ENCODE data around the gene PRPSAP2. TPM values are rescaled to one million over a fixed set of nuclear protein-coding genes. Genes with fewer than 3 reads are reported as not detected.

Gene PRPSAP2
- total and polyA plus RNA-seq, 2 donors from 2014 or later: 30.6 to 32.0 TPM

DNA sequence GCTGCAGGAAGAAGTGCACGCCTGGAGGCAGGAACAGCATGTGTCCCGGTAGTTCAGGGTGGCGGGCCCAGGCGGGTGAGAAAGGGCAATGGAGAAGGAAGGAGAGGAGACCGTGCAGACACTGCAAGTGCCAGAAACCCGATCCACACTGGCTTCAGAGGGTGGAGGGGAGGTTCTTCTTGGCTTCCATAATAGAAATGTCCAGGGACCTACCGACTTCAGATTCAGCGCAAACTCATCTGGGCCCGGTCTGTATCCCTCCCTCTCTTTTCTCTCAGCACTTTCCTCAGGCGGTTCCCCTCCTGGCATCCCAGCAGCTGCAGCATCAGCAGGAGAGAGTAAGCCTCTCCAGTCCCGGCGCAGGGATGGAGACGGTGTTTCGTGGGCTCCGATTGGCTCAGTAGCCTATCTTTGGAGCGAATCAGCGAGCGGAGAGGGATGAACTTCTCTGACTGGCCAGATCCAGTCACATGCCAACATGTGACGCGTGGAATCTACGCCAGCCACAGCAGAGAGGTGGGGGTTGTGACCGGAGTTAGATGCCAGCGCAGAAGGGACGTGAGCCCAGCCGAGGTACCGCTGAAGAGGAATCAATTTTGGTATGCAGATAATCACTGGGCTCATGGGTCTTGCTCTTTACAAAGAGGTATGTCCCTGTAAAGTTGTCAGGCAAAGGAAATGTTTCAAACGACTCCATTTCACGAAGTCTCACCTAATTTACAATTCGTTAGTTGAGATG, 1.9 kb upstream of the PRPSAP2 start:
- Histone ChIP-seq H3K27ac (ENCODE audit: low read depth in 2 of 2, low read length in 2 of 2) (peak overlapping the region; percentile 59 to 79), H3K4me1 (ENCODE audit: control insufficient read depth in 2 of 3, insufficient read depth in 2 of 3, low read depth in 1 of 3, low read length in 3 of 3) (peaks cover 0 to 6% (median 0%) of the 10 kb centered on the region in 3 donors), H3K9me3 (ENCODE audit: control insufficient read depth in 2 of 3, insufficient read depth in 1 of 3, low read length in 3 of 3) (no peaks in the 10 kb centered on the region), H3K36me3 (ENCODE audit: control insufficient read depth in 2 of 3, insufficient read depth in 3 of 3, low read length in 3 of 3) (no peaks in the 10 kb centered on the region), H3K27me3 (ENCODE audit: control insufficient read depth, insufficient read depth, low read length) (no peaks in the 10 kb centered on the region), H3K9ac (ENCODE audit: low read length in 3 of 3) (peak overlapping the region; percentile 60 to 84 (median 63)), H3K4me3 (ENCODE audit: low read length in 3 of 3) (peak overlapping the region; percentile 75 to 94 (median 87))
- DNase-seq (peak; percentile 95 to 98 (median 96)), FAIRE-seq (peak; percentile 96)
- intact Hi-C loops (cut with DNase I): no loop called here
- TF ChIP-seq, protein P1, sequence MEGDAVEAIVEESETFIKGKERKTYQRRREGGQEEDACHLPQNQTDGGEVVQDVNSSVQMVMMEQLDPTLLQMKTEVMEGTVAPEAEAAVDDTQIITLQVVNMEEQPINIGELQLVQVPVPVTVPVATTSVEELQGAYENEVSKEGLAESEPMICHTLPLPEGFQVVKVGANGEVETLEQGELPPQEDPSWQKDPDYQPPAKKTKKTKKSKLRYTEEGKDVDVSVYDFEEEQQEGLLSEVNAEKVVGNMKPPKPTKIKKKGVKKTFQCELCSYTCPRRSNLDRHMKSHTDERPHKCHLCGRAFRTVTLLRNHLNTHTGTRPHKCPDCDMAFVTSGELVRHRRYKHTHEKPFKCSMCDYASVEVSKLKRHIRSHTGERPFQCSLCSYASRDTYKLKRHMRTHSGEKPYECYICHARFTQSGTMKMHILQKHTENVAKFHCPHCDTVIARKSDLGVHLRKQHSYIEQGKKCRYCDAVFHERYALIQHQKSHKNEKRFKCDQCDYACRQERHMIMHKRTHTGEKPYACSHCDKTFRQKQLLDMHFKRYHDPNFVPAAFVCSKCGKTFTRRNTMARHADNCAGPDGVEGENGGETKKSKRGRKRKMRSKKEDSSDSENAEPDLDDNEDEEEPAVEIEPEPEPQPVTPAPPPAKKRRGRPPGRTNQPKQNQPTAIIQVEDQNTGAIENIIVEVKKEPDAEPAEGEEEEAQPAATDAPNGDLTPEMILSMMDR (IDR thresholded peaks at IDR 0.05; ENCODE audit: borderline replicate concordance, extremely low read depth, insufficient read depth): no peak

DNA sequence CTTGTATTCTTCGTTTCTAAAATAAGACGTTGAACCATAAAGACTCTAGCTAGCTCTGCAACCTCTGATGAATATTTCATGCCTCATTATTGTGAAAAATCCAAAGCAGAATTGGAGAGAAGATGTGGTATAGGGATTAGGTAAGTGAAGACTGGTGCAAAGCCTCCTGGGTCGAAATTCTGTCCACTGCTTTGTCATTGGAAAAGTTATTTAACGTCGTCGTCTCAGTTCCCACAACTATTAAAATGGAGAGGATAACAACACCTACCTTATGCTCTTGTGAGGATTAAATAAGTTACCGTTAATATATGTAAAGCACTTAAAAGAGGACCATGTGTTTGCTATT, 1.4 kb upstream of the PRPSAP2 start:
- Histone ChIP-seq H3K4me3 (ENCODE audit: low read length in 3 of 3) (peak overlapping the region; percentile 75 to 94 (median 87)), H3K27me3 (ENCODE audit: control insufficient read depth, insufficient read depth, low read length) (no peaks in the 10 kb centered on the region), H3K4me1 (ENCODE audit: control insufficient read depth in 2 of 3, insufficient read depth in 2 of 3, low read depth in 1 of 3, low read length in 3 of 3) (peaks cover 0 to 6% (median 0%) of the 10 kb centered on the region in 3 donors), H3K9ac (ENCODE audit: low read length in 3 of 3) (peak overlapping the region; percentile 60 to 84 (median 63)), H3K27ac (ENCODE audit: low read depth in 2 of 2, low read length in 2 of 2) (peak overlapping the region; percentile 59 to 79), H3K36me3 (ENCODE audit: control insufficient read depth in 2 of 3, insufficient read depth in 3 of 3, low read length in 3 of 3) (no peaks in the 10 kb centered on the region), H3K9me3 (ENCODE audit: control insufficient read depth in 2 of 3, insufficient read depth in 1 of 3, low read length in 3 of 3) (no peaks in the 10 kb centered on the region)
- DNase-seq (peak in 1 of 5 donors; percentile 39), FAIRE-seq (no peak)
- intact Hi-C loops (cut with DNase I): no loop called here
- TF ChIP-seq, protein P1 (IDR thresholded peaks at IDR 0.05; ENCODE audit: borderline replicate concordance, extremely low read depth, insufficient read depth): no peak

DNA sequence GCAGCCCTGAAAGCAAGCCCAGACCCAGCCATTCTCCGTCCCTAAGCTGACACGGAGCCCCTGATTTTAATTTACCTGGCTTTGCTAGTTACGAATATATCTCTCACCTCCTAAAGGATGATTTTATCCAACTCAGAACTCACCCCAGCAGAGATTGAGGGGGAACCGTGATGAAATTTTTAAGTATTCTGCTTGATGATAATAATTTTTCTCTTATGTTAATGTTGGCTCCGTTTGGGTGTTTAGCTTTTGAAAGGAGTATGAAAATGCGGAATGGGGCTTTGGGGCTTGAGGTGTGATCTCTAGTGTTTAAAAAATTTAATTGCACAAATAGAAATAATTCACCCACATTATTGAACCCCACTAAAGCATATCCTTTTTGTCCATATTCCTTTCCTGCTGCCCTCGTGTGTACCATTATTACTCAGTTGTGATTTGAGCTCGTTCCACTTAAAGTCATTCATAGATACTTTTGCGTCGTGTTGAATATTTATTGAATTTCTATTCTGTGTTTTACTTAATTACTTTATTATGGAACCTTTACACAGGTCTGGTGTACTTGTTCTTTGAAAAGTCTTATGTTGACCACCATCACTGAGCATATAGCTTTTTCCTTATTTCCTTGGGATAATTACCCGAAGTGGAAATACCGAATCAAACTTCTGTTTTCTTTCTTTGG, 775 bp downstream of the PRPSAP2 start:
- peak overlapping the region; percentile 64 to 85 (median 81) for H3K4me3 ChIP-seq (ENCODE audit: low read length in 3 of 3)
- intact Hi-C loops (cut with DNase I): no loop called here
- FAIRE-seq (no peak), DNase-seq (peak in 1 of 5 donors; percentile 34)
- peak overlapping the region; percentile 52 to 83 (median 75) for H3K9ac ChIP-seq (ENCODE audit: low read length in 3 of 3)
- peaks cover 0 to 6% (median 0%) of the 10 kb centered on the region in 3 donors for H3K4me1 ChIP-seq (ENCODE audit: control insufficient read depth in 2 of 3, insufficient read depth in 2 of 3, low read depth in 1 of 3, low read length in 3 of 3)
- no peaks in the 10 kb centered on the region for H3K9me3 ChIP-seq (ENCODE audit: control insufficient read depth in 2 of 3, insufficient read depth in 1 of 3, low read length in 3 of 3)
- peak overlapping the region in 1 of 2 donors; percentile 86 for H3K27ac ChIP-seq (ENCODE audit: low read depth in 2 of 2, low read length in 2 of 2)
- TF ChIP-seq, protein P1 (IDR thresholded peaks at IDR 0.05; ENCODE audit: borderline replicate concordance, extremely low read depth, insufficient read depth): no peak
- no peaks in the 10 kb centered on the region for H3K36me3 ChIP-seq (ENCODE audit: control insufficient read depth in 2 of 3, insufficient read depth in 3 of 3, low read length in 3 of 3)
- H3K27me3 ChIP-seq (ENCODE audit: control insufficient read depth, insufficient read depth, low read length): no peaks in the 10 kb centered on the region
